ENCODE results near the gene CDH6. TPM values are rescaled to one million over a fixed set of nuclear protein-coding genes. Genes with fewer than 3 reads are reported as not detected.

CDH6 gene
- total and polyA plus RNA-seq, 10 of the 15 experiments (the other 5 are each of a cell fraction or from before 2014, with no cell fraction given), result 0.01 TPM; not detected in 9

DNA sequence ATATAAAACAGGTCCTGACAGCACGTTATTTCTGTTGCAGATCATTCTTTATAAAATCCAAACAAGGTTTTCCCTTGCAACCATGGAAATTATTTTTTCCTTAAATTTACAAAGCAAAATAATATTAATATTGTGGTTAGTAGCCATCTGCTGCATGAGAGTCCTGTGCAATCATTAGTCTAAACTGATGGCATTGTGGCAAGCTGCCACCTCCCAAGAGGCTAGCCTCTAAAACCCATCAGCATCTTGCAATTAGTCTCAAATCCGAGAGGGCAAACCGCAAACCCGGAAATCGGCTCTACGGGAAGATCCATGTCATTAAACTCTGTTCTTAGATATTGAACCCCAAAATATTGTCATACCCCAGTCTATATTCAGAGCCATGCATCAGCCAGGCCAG, 11.3 kb upstream of the CDH6 start:
- intact Hi-C loops (cut with micrococcal nuclease; ENCODE audit: unreplicated experiment) (no loop called here), in situ Hi-C loops (cut with MboI) (no loop called here)
- ATAC-seq (no peak), FAIRE-seq (no peak), DNase-seq (ENCODE audit: low read depth, low spot score) (no peak)
- no peak overlapping the region for H3K27ac ChIP-seq (ENCODE audit: control insufficient read depth, insufficient read depth)
- CTCF ChIA-PET, result interaction anchor here (0.8 kb wide), 1 partner anchor 50 kb away, joined by 3 read pairs; no protein-coding TSS in a partner anchor
- no TSS peak for BruUV-seq (replicated peaks)
- H3K79me2 ChIP-seq (ENCODE audit: control insufficient read depth, insufficient read depth, low read length), result no peaks in the 10 kb centered on the region
- no peaks in the 10 kb centered on the region for H3K36me3 ChIP-seq (ENCODE audit: control insufficient read depth in 2 of 2, insufficient read depth in 2 of 2, low read length in 1 of 2)
- TF ChIP-seq ZNF207 (IDR thresholded peaks at IDR 0.05; ENCODE audit: borderline replicate concordance) (no peak), POU2F2 (IDR thresholded peaks at IDR 0.05; ENCODE audit: borderline replicate concordance, low read depth, low read length) (no peak), ZNF384 (IDR thresholded peaks at IDR 0.05; ENCODE audit: borderline replicate concordance, low read depth, low read length) (no peak), CHD1 (IDR thresholded peaks at IDR 0.05; ENCODE audit: low read depth, low read length) (no peak), WRNIP1 (IDR thresholded peaks at IDR 0.05; ENCODE audit: borderline replicate concordance, low read depth, low read length) (no peak), ZNF217 (IDR thresholded peaks at IDR 0.05) (no peak), SMAD5 (IDR thresholded peaks at IDR 0.05; ENCODE audit: low read depth) (no peak), FOS (IDR thresholded peaks at IDR 0.05; ENCODE audit: borderline replicate concordance, extremely low read depth, insufficient read length) (no peak), NFIC (IDR thresholded peaks at IDR 0.05; ENCODE audit: low read depth, low read length) (no peak), CEBPB (IDR thresholded peaks at IDR 0.05; ENCODE audit: borderline replicate concordance in 1 of 2, low read depth in 2 of 2, low read length in 2 of 2) (no peak), MEF2B (IDR thresholded peaks at IDR 0.05; ENCODE audit: partially characterized antibody, poor library complexity, severe bottlenecking) (no peak), ESRRA (IDR thresholded peaks at IDR 0.05; ENCODE audit: low read length) (no peak), ZNF274 (IDR thresholded peaks at IDR 0.05; ENCODE audit: insufficient read depth, insufficient read length) (no peak), CBFB (IDR thresholded peaks at IDR 0.05; ENCODE audit: low read depth) (no peak), HDAC6 (IDR thresholded peaks at IDR 0.05; ENCODE audit: unreplicated experiment) (no peak), NRF1 (conservative IDR thresholded peaks at IDR 0.05; ENCODE audit: low read depth, low read length) (no peak)
- TF ChIP-seq, protein P1, sequence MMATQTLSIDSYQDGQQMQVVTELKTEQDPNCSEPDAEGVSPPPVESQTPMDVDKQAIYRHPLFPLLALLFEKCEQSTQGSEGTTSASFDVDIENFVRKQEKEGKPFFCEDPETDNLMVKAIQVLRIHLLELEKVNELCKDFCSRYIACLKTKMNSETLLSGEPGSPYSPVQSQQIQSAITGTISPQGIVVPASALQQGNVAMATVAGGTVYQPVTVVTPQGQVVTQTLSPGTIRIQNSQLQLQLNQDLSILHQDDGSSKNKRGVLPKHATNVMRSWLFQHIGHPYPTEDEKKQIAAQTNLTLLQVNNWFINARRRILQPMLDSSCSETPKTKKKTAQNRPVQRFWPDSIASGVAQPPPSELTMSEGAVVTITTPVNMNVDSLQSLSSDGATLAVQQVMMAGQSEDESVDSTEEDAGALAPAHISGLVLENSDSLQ (IDR thresholded peaks at IDR 0.05), result no peak
- TF ChIP-seq, protein P2, sequence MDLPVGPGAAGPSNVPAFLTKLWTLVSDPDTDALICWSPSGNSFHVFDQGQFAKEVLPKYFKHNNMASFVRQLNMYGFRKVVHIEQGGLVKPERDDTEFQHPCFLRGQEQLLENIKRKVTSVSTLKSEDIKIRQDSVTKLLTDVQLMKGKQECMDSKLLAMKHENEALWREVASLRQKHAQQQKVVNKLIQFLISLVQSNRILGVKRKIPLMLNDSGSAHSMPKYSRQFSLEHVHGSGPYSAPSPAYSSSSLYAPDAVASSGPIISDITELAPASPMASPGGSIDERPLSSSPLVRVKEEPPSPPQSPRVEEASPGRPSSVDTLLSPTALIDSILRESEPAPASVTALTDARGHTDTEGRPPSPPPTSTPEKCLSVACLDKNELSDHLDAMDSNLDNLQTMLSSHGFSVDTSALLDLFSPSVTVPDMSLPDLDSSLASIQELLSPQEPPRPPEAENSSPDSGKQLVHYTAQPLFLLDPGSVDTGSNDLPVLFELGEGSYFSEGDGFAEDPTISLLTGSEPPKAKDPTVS (IDR thresholded peaks at IDR 0.05; ENCODE audit: low read depth, low read length), result no peak
- TF ChIP-seq, protein P3, sequence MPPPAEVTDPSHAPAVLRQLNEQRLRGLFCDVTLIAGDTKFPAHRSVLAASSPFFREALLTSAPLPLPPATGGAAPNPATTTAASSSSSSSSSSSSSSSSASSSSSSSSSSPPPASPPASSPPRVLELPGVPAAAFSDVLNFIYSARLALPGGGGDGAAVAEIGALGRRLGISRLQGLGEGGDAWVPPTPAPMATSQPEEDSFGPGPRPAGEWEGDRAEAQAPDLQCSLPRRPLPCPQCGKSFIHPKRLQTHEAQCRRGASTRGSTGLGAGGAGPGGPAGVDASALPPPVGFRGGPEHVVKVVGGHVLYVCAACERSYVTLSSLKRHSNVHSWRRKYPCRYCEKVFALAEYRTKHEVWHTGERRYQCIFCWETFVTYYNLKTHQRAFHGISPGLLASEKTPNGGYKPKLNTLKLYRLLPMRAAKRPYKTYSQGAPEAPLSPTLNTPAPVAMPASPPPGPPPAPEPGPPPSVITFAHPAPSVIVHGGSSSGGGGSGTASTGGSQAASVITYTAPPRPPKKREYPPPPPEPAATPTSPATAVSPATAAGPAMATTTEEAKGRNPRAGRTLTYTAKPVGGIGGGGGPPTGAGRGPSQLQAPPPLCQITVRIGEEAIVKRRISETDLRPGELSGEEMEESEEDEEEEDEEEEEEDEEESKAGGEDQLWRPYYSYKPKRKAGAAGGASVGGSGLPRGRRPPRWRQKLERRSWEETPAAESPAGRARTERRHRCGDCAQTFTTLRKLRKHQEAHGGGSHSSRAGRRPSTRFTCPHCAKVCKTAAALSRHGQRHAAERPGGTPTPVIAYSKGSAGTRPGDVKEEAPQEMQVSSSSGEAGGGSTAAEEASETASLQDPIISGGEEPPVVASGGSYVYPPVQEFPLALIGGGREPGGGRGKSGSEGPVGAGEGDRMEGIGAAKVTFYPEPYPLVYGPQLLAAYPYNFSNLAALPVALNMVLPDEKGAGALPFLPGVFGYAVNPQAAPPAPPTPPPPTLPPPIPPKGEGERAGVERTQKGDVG (CRISPR knock-in tag; IDR thresholded peaks at IDR 0.05), result no peak
- no peak overlapping the region for H2AFZ ChIP-seq (ENCODE audit: control insufficient read depth, low read depth, low read length)
- POLR2A ChIA-PET, result no interaction called here
- SMC1A ChIA-PET (ENCODE audit: uncharacterized antibody, unreplicated experiment), result no interaction called here
- no peaks in the 10 kb centered on the region for H4K20me1 ChIP-seq (ENCODE audit: control insufficient read depth, insufficient read depth)
- 61% methylated on average over 6 of the region's 6 CpGs for WGBS (ENCODE audit: insufficient coverage, insufficient replicate concordance, low lambda C conversion rate, missing lambda C conversion rate)
- no peaks in the 10 kb centered on the region for H3K4me1 ChIP-seq (ENCODE audit: control insufficient read depth, insufficient read depth, low read length)
- RAD21 ChIA-PET (ENCODE audit: unreplicated experiment), result no interaction called here
- H3K9ac ChIP-seq (ENCODE audit: control insufficient read depth, insufficient read depth, low read length), result no peak overlapping the region
- H3K9me3 ChIP-seq (replicated peaks; ENCODE audit: control insufficient read depth, insufficient read depth, low read length), result no peaks in the 10 kb centered on the region
- no peak overlapping the region for H3K4me2 ChIP-seq (ENCODE audit: control insufficient read depth, insufficient read depth)
- H3K27me3 ChIP-seq (replicated peaks in 1 of 2; ENCODE audit: control insufficient read depth in 2 of 2, insufficient read depth in 2 of 2, low read length in 1 of 2), result no peaks in the 10 kb centered on the region
- no peak overlapping the region for H3K4me3 ChIP-seq
